Stimulated activated CD8-positive, alpha-beta memory T cell treated with anti-CD3 and anti-CD28 coated beads, Interleukin-4, amount 100 ng/mL, for 1 hour (primary cell): Measurements from ENCODE around the gene SERPINA12.

ENCODE experiments used
- DNase-seq, 2 donors: peaks; one replicate each; pipeline ENCODE4 v3.0.0-alpha.2; 2020; ENCODE audit warnings: low read depth in 2 of 2, low spot score in 1 of 2

SERPINA12 gene

GRCh38 chr14:94441531-94442205 lies 67.6 kb downstream of the SERPINA12 start:
- DNase-seq: no peak

GRCh38 chr14:94441130-94441529 lies 68.1 kb downstream of the SERPINA12 start:
- no peak for DNase-seq

GRCh38 chr14:94439453-94440057 lies 69.7 kb downstream of the SERPINA12 start:
- DNase-seq: no peak
